Body of pancreas (tissue), 4 donors: Measurements from ENCODE around the gene MGAM2.

Experiments used
- POLR2A ChIP-seq, 3 donors: fragments of 450-650 bp; IDR thresholded peaks; one replicate each; pipeline ENCODE4 v1.6.1; 2016; ENCODE audit warnings: antibody characterized with exemption in 3 of 3, mild to moderate bottlenecking in 2 of 3
- TF ChIP-seq, protein P1 (sequence below), 7 experiments: fragments of 450-650 bp in 4 of 7; fragments of 200-600 bp in 3 of 7; sonication (generic) in 3 of 7; IDR thresholded peaks; one replicate each; pipeline ENCODE4 v1.5.1; 2016 to 2019; ENCODE audit warnings: antibody characterized with exemption in 7 of 7

DNA sequence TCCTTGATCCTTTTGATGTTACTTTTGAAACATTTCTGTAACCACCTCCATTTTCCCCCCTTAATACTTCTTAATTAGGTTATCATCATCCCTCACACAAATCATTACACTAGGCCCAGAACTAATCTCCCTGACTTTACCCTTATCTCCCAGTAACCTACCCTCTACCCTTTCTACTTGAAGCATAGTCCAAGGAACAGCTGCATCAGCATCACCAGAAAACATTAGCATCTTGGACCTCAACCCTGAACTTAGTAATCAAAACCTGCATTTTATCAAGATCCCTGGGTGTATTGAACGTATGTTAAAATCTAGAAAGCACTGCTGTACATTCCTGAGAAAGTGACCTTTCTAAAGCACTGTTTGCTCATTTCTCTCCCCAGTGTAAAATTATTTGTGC, 38.8 kb downstream of the MGAM2 start:
- TF ChIP-seq, protein P1, sequence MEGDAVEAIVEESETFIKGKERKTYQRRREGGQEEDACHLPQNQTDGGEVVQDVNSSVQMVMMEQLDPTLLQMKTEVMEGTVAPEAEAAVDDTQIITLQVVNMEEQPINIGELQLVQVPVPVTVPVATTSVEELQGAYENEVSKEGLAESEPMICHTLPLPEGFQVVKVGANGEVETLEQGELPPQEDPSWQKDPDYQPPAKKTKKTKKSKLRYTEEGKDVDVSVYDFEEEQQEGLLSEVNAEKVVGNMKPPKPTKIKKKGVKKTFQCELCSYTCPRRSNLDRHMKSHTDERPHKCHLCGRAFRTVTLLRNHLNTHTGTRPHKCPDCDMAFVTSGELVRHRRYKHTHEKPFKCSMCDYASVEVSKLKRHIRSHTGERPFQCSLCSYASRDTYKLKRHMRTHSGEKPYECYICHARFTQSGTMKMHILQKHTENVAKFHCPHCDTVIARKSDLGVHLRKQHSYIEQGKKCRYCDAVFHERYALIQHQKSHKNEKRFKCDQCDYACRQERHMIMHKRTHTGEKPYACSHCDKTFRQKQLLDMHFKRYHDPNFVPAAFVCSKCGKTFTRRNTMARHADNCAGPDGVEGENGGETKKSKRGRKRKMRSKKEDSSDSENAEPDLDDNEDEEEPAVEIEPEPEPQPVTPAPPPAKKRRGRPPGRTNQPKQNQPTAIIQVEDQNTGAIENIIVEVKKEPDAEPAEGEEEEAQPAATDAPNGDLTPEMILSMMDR (IDR thresholded peaks at IDR 0.05): no peak
- no peak for TF ChIP-seq POLR2A (IDR thresholded peaks at IDR 0.05)
